HepG2 (cell line): ENCODE measurements around the gene NRG2. TPM values are rescaled to one million over a fixed set of nuclear protein-coding genes. Genes with fewer than 3 reads are reported as not detected.

ENCODE experiments used
- ATAC-seq: fragments of 200-7000 bp; cut with Tn5 transposase; 3 replicates; pipeline ENCODE4 v1.9.1; 2020; ENCODE audit warnings: mild to moderate bottlenecking, moderate library complexity
- BruUV-seq: library from RNA; stranded (reverse); fragments of 400-500 nt; replicated peaks from 2 replicates; lab custom pipeline; 2021; lab: Mats Ljungman, UMichigan
- CTCF ChIA-PET: fragments of 300-600 bp; formaldehyde crosslinking; extraction: SDS; loops from one replicate; lab custom pipeline; 2021; ENCODE audit warnings: low total read pairs, inconsistent platforms, low intra/inter-chr PET ratio; lab: Yijun Ruan, JAX
- POLR2A ChIA-PET: fragments of 350-600 bp; sonication (Branson Sonifier 250); formaldehyde crosslinking; loops from one replicate; lab custom pipeline; 2020; ENCODE audit warnings: antibody characterized with exemption, inconsistent platforms; lab: Yijun Ruan, JAX
- DNase-seq: peaks from one replicate; pipeline ENCODE4 v3.0.0-alpha.2; 2015; ENCODE audit warnings: low spot score
- FAIRE-seq: peaks from 3 replicates; lab custom pipeline; 2011; peaks lifted over from hg19 to GRCh38; lab: Jason Lieb, UNC
- H2AFZ ChIP-seq: one replicate; pipeline ENCODE4 v1.6.1; 2011; ENCODE audit warnings: low read length, inconsistent platforms
- H3K27ac ChIP-seq: fragments of 300-600 bp; 3 replicates; pipeline ENCODE4 v1.8.0; 2011; ENCODE audit warnings: mixed run types, mild to moderate bottlenecking, mixed read lengths, low read length, inconsistent platforms; ENCODE audit not compliant: insufficient read depth; ENCODE audit errors: extremely low read length
- H3K27me3 ChIP-seq, 2 experiments: fragments of 200-600 bp in 1 of 2; 2 replicates in 1 of 2; 3 replicates in 1 of 2; pipeline versions ENCODE4 v1.6.0 to v1.8.0; 2011; ENCODE audit warnings: low read length in 2 of 2, mild to moderate bottlenecking in 2 of 2, moderate library complexity in 2 of 2, inconsistent platforms in 1 of 2; ENCODE audit not compliant: insufficient read depth in 2 of 2, control insufficient read depth in 1 of 2
- H3K36me3 ChIP-seq, 2 experiments: fragments of 200-600 bp in 1 of 2; replicated peaks in 1 of 2; 2 replicates in 1 of 2; 3 replicates in 1 of 2; pipeline versions ENCODE4 v1.5.1 to v1.8.0; 2011; ENCODE audit warnings: low read length in 2 of 2, inconsistent platforms in 1 of 2; ENCODE audit not compliant: insufficient read depth in 2 of 2, control insufficient read depth in 1 of 2
- H3K4me1 ChIP-seq: 2 replicates; pipeline ENCODE4 v1.5.1; 2012; ENCODE audit warnings: low read length, inconsistent platforms; ENCODE audit not compliant: insufficient read depth
- H3K4me2 ChIP-seq: 2 replicates; pipeline ENCODE4 v1.6.0; 2011; ENCODE audit warnings: low read depth, low read length, inconsistent platforms
- H3K4me3 ChIP-seq, 3 experiments: fragments of 200-600 bp in 1 of 3; sonication (generic), shearing (Covaris generic) in 1 of 3; replicated peaks in 1 of 3; 2 replicates each; pipeline ENCODE4 v1.5.1; 2011 to 2016; ENCODE audit warnings: low read length in 3 of 3, inconsistent platforms in 2 of 3, low read depth in 2 of 3, mild to moderate bottlenecking in 2 of 3, control low read depth in 1 of 3, mixed read lengths in 1 of 3; ENCODE audit not compliant: insufficient read depth in 1 of 3
- H3K79me2 ChIP-seq: one replicate; pipeline ENCODE4 v1.6.1; 2011; ENCODE audit warnings: low read length, inconsistent platforms; ENCODE audit not compliant: insufficient read depth
- H3K9ac ChIP-seq: 2 replicates; pipeline ENCODE4 v1.6.0; 2011; ENCODE audit warnings: mild to moderate bottlenecking, low read depth, low read length, inconsistent platforms; ENCODE audit not compliant: insufficient read depth
- H3K9me3 ChIP-seq: 2 replicates; pipeline ENCODE4 v1.5.1; 2012; ENCODE audit warnings: mild to moderate bottlenecking, low read length
- H4K20me1 ChIP-seq: 2 replicates; pipeline ENCODE4 v1.6.0; 2011; ENCODE audit warnings: inconsistent platforms, mild to moderate bottlenecking, low read length, moderate library complexity; ENCODE audit not compliant: insufficient read depth
- JARID2 ChIP-seq: sonication (generic); formaldehyde crosslinking; IDR thresholded peaks from 2 replicates; pipeline ENCODE4 v1.8.1; 2023; ENCODE audit warnings: missing genetic modification reagents, inconsistent platforms; ENCODE audit not compliant: insufficient replicate concordance
- PAWR ChIP-seq: sonication (generic); formaldehyde crosslinking; IDR thresholded peaks from 2 replicates; pipeline ENCODE4 v1.4.0; 2020; ENCODE audit warnings: missing genetic modification reagents, mild to moderate bottlenecking, borderline replicate concordance
- REL ChIP-seq: sonication (generic); formaldehyde crosslinking; conservative IDR thresholded peaks from 2 replicates; pipeline ENCODE4 v1.8.0; 2022; ENCODE audit warnings: mild to moderate bottlenecking, missing genetic modification reagents, moderate library complexity
- SMC3 ChIP-seq: IDR thresholded peaks from 2 replicates; pipeline ENCODE4 v1.6.1; 2011; ENCODE audit warnings: low read length, improper control_type of control experiment
- SP5 ChIP-seq: IDR thresholded peaks from 2 replicates; pipeline ENCODE4 v1.6.1; 2016; ENCODE audit warnings: low read depth, borderline replicate concordance
- SYNCRIP ChIP-seq: fragments of 200-400 bp; formaldehyde crosslinking; IDR thresholded peaks from 2 replicates; pipeline ENCODE4 v1.6.1; 2018; ENCODE audit warnings: mild to moderate bottlenecking, low read depth, low read length; ENCODE audit not compliant: insufficient read depth
- ZBTB20 ChIP-seq: sonication (generic); formaldehyde crosslinking; IDR thresholded peaks from 2 replicates; pipeline ENCODE4 v1.8.1; 2023; ENCODE audit warnings: missing genetic modification reagents, low read depth, mild to moderate bottlenecking, borderline replicate concordance
- ZNF569 ChIP-seq: sonication (generic); formaldehyde crosslinking; IDR thresholded peaks from 2 replicates; pipeline ENCODE4 v1.5.0; 2020; ENCODE audit warnings: mild to moderate bottlenecking, missing genetic modification reagents, moderate library complexity, borderline replicate concordance
- in situ Hi-C: cut with HindIII; loops from 2 replicates; pipeline ENCODE4 v1.10.0; 2017; ENCODE audit warnings: low pct_unique_long_range_greater_than_20kb; ENCODE audit not compliant: extremely low pct_ligation_motif_present
- intact Hi-C: fragments of 100-400 bp; cut with micrococcal nuclease; formaldehyde crosslinking; loops from one replicate; pipeline ENCODE4 v1.10.0; 2022; ENCODE audit not compliant: unreplicated experiment
- polyA plus RNA-seq, 8 experiments: library from polyadenylated mRNA; depleted of rRNA in 3 of 8; stranded (reverse) in 7 of 8; unstranded in 1 of 8; fragments of >200 nt; fragmentation: Illumina TruSeq in 4 of 8; extraction: Trizol in 4 of 8; gene quantifications; 2 replicates each; pipeline versions ENCODE4 v1.2.1 to v1.2.3, GENCODE V29; 2011 to 2016; ENCODE audit warnings: low read depth in 4 of 8, missing spikeins in 1 of 8, mixed read lengths in 1 of 8; ENCODE audit not compliant: insufficient read depth in 1 of 8
- total RNA-seq, 5 experiments: library from RNA; depleted of rRNA; stranded (reverse); fragments of >200 nt; fragmentation: Illumina TruSeq; extraction: Trizol; gene quantifications; 2 replicates each; pipeline ENCODE4 v1.2.3, GENCODE V29; 2016; ENCODE audit warnings: low read depth in 1 of 5
- TF ChIP-seq, protein P1 (sequence below): sonication (generic); formaldehyde crosslinking; IDR thresholded peaks from 2 replicates; pipeline ENCODE4 v1.5.0; 2020; ENCODE audit warnings: missing genetic modification reagents, mild to moderate bottlenecking, borderline replicate concordance
- TF ChIP-seq, protein P2 (sequence below): fragments of 450-650 bp; IDR thresholded peaks from 2 replicates; pipeline ENCODE4 v1.6.1; 2016
- TF ChIP-seq, protein P3 (sequence below): IDR thresholded peaks from 2 replicates; pipeline ENCODE4 v1.6.1; 2016; ENCODE audit warnings: missing genetic modification reagents, missing compliant biosample characterization
- TF ChIP-seq, protein P4 (sequence below): sonication (generic); formaldehyde crosslinking; IDR thresholded peaks from 2 replicates; pipeline ENCODE4 v1.5.0; 2020; ENCODE audit warnings: missing genetic modification reagents
- TF ChIP-seq, protein P5 (sequence below): sonication (generic); formaldehyde crosslinking; IDR thresholded peaks from 2 replicates; pipeline ENCODE4 v1.9.0; 2021; ENCODE audit warnings: missing genetic modification reagents, mild to moderate bottlenecking, borderline replicate concordance
- TF ChIP-seq, protein P6 (sequence below): sonication (generic); formaldehyde crosslinking; IDR thresholded peaks from 2 replicates; pipeline ENCODE4 v1.4.0; 2020; ENCODE audit warnings: missing genetic modification reagents, borderline replicate concordance

The NRG2 gene
- total and polyA plus RNA-seq, 2 of the 13 experiments (the other 11 are each of a cell fraction or from before 2014, with no cell fraction given), result not detected

DNA sequence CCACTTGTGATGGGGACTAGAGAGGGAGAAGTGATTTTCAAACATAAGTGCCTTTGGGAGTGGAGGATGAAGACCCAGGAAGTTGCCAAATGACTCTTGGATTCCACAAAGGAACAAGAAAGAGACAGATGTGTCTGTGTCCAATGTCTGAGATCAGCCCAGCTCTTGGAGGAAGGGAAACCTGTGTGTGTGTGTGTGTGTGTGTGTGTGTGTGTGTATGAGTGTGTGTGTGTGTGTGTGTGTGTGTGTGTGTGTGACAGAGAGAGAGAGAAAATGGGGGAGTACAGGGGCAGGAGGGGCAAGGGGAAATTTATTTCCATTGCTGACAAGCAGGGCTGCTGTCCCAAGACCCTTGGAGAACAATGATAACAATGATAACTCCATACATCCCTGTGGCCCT, 175.5 kb downstream of the NRG2 start:
- Histone ChIP-seq H3K27ac (no peak overlapping the region), H4K20me1 (no peaks in the 10 kb centered on the region), H3K9me3 (no peaks in the 10 kb centered on the region), H3K4me3 (no peak overlapping the region), H2AFZ (no peak overlapping the region), H3K9ac (no peak overlapping the region), H3K27me3 (peaks cover 2 to 30% of the 10 kb centered on the region in 2 experiments; a peak in 3 of 5 replicates), H3K36me3 (no peaks in the 10 kb centered on the region), H3K4me1 (no peaks in the 10 kb centered on the region), H3K4me2 (no peak overlapping the region), H3K79me2 (no peaks in the 10 kb centered on the region)
- CTCF ChIA-PET, result no interaction called here
- TF ChIP-seq ZBTB20 (no peak), ZNF569 (CRISPR knock-in tag) (no peak), SYNCRIP (no peak), PAWR (no peak), SMC3 (no peak), SP5 (CRISPR knock-in tag) (no peak), JARID2 (CRISPR knock-in tag) (no peak), REL (CRISPR knock-in tag) (no peak)
- TF ChIP-seq, protein P1, sequence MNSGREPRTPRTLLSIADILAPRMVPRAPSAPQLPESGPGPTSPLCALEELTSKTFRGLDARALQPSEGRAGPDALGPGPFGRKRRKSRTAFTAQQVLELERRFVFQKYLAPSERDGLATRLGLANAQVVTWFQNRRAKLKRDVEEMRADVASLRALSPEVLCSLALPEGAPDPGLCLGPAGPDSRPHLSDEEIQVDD (CRISPR knock-in tag), result no peak
- TF ChIP-seq, protein P2, sequence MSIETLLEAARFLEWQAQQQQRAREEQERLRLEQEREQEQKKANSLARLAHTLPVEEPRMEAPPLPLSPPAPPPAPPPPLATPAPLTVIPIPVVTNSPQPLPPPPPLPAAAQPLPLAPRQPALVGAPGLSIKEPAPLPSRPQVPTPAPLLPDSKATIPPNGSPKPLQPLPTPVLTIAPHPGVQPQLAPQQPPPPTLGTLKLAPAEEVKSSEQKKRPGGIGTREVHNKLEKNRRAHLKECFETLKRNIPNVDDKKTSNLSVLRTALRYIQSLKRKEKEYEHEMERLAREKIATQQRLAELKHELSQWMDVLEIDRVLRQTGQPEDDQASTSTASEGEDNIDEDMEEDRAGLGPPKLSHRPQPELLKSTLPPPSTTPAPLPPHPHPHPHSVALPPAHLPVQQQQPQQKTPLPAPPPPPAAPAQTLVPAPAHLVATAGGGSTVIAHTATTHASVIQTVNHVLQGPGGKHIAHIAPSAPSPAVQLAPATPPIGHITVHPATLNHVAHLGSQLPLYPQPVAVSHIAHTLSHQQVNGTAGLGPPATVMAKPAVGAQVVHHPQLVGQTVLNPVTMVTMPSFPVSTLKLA, result no peak
- TF ChIP-seq, protein P3, sequence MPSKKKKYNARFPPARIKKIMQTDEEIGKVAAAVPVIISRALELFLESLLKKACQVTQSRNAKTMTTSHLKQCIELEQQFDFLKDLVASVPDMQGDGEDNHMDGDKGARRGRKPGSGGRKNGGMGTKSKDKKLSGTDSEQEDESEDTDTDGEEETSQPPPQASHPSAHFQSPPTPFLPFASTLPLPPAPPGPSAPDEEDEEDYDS, result no peak
- TF ChIP-seq, protein P4, sequence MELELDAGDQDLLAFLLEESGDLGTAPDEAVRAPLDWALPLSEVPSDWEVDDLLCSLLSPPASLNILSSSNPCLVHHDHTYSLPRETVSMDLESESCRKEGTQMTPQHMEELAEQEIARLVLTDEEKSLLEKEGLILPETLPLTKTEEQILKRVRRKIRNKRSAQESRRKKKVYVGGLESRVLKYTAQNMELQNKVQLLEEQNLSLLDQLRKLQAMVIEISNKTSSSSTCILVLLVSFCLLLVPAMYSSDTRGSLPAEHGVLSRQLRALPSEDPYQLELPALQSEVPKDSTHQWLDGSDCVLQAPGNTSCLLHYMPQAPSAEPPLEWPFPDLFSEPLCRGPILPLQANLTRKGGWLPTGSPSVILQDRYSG (CRISPR knock-in tag), result no peak
- TF ChIP-seq, protein P5, sequence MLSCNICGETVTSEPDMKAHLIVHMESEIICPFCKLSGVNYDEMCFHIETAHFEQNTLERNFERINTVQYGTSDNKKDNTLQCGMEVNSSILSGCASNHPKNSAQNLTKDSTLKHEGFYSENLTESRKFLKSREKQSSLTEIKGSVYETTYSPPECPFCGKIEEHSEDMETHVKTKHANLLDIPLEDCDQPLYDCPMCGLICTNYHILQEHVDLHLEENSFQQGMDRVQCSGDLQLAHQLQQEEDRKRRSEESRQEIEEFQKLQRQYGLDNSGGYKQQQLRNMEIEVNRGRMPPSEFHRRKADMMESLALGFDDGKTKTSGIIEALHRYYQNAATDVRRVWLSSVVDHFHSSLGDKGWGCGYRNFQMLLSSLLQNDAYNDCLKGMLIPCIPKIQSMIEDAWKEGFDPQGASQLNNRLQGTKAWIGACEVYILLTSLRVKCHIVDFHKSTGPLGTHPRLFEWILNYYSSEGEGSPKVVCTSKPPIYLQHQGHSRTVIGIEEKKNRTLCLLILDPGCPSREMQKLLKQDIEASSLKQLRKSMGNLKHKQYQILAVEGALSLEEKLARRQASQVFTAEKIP, result no peak
- TF ChIP-seq, protein P6, sequence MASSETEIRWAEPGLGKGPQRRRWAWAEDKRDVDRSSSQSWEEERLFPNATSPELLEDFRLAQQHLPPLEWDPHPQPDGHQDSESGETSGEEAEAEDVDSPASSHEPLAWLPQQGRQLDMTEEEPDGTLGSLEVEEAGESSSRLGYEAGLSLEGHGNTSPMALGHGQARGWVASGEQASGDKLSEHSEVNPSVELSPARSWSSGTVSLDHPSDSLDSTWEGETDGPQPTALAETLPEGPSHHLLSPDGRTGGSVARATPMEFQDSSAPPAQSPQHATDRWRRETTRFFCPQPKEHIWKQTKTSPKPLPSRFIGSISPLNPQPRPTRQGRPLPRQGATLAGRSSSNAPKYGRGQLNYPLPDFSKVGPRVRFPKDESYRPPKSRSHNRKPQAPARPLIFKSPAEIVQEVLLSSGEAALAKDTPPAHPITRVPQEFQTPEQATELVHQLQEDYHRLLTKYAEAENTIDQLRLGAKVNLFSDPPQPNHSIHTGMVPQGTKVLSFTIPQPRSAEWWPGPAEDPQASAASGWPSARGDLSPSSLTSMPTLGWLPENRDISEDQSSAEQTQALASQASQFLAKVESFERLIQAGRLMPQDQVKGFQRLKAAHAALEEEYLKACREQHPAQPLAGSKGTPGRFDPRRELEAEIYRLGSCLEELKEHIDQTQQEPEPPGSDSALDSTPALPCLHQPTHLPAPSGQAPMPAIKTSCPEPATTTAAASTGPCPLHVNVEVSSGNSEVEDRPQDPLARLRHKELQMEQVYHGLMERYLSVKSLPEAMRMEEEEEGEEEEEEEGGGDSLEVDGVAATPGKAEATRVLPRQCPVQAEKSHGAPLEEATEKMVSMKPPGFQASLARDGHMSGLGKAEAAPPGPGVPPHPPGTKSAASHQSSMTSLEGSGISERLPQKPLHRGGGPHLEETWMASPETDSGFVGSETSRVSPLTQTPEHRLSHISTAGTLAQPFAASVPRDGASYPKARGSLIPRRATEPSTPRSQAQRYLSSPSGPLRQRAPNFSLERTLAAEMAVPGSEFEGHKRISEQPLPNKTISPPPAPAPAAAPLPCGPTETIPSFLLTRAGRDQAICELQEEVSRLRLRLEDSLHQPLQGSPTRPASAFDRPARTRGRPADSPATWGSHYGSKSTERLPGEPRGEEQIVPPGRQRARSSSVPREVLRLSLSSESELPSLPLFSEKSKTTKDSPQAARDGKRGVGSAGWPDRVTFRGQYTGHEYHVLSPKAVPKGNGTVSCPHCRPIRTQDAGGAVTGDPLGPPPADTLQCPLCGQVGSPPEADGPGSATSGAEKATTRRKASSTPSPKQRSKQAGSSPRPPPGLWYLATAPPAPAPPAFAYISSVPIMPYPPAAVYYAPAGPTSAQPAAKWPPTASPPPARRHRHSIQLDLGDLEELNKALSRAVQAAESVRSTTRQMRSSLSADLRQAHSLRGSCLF, result no peak
- POLR2A ChIA-PET, result no interaction called here
- intact Hi-C loops, result loop anchor here (10.0 kb wide), 1 partner anchor 97 kb away; no protein-coding TSS in a partner anchor
- no TSS peak for BruUV-seq
- ATAC-seq, result no peak
- DNase-seq, result no peak
- in situ Hi-C loops, result no loop called here
- FAIRE-seq, result no peak
